MV-4-11 (cell line): ENCODE measurements around the gene GSN.

Experiments used
- DNase-seq: peaks from one replicate; lab custom pipeline; 2025; lab: John Stamatoyannopoulos, UW

GSN gene

DNA sequence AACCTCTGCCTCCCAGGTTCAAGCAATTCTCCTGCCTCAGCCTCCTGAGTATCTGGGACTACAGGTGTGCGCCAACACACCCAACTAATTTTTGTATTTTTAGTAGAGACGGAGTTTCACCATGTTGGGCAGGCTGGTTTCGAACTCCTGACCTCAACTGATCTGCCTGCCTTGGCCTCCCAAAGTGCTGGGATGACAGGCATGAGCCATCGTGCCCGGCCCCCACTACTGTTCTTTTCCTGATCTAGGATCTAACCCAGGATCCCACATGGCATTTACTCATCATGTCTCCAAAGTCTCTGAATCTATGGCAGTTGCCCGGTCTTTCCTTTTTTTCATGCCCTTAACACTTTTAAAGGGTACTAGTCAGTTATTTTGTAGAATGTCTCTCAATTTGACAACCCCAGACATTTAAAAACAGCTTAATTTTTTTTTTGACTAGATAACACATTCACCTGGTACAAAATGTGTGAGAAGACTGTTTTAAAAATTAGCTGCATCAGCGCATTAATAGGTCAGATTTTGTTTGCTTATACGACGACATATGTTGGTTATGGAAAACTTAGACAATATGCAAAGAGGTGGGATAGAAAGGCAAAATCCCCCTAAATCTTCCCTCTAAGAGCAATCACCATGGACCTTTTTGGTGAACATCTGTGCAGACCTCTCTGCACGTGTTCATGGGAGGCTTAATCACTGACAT lies 55.6 kb downstream of the GSN start:
- no peak for DNase-seq

DNA sequence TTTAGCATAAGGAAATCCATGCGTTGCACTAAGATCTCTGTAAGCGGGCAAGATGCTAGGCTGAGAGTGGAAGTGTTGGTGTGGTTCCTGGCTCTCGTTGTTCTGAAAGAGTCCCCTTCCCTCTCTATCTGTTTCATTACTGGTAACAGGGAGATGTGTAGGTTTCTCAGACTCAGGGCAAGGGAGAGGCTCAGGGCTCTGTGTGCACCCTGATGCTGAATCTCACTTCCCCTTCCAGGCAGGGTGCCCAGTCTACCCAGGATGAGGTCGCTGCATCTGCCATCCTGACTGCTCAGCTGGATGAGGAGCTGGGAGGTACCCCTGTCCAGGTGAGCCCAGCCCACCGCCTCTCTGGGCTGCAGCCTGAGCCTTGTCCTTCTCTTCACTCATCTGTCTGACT lies 56.4 kb downstream of the GSN start:
- peak; percentile 76 for DNase-seq

DNA sequence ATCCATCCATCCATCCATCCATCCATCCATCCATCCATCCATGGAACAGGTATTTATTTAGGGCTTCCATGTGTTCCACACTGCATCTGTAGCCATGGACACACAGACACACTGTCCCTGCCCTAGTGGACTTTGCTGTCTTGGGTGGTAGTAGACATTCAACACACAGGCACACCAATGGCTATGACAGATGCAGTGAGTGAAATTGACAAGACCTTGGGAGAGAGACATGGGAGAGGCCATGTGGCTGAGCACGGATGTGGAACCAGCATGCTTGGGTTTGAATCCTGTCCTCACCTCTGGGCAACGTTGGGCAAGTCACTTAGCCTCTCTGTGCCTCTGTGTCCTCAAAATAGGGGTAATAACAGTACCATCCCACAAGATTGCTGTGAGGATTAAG lies 56.8 kb downstream of the GSN start:
- DNase-seq, result no peak

DNA sequence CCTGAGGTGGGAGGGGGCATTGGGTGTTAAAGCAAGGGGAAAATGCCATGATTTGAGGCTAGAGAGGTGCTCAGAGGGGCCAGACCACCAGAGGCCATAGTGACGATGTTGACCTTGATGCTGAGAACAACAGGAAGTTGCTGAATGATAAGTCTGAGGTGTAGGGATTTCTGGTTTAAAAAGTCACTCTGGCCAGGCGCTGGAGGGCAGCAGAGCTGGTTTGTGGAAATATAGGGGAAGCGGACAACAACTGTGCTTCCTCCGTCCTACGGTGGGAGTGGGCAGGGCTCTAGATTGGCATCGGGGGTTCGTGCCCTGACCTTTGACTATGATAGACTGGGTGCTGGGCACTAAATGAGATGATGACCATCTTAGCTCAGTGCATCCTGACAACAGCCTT lies 57.4 kb downstream of the GSN start:
- DNase-seq, result no peak

DNA sequence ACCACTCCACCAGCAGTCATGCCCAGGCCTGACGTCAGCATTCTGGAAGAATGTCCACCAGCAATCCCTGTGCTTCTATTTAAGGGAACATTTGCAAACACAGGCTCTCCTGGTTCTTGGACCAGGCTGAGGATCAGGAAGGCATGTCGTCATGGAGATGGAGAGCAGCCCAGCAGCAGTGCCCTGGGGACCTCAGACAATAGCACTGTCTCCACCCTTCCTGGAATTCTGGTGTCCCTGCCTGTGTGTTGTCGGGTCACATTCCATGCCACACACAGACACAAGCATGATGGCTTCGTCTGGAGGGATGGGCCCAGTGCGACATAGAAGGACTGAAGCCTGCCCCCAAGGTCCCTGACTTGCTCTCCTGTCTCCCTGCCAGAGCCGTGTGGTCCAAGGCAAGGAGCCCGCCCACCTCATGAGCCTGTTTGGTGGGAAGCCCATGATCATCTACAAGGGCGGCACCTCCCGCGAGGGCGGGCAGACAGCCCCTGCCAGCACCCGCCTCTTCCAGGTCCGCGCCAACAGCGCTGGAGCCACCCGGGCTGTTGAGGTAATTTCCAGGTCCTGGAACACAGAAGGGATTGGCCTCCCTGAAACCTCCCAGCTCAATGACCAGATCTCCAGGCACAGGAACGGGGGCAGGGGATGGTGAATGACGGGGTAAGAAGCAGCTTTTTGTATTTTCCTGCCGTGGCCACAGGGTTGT lies 58.3 kb downstream of the GSN start:
- DNase-seq, result no peak

DNA sequence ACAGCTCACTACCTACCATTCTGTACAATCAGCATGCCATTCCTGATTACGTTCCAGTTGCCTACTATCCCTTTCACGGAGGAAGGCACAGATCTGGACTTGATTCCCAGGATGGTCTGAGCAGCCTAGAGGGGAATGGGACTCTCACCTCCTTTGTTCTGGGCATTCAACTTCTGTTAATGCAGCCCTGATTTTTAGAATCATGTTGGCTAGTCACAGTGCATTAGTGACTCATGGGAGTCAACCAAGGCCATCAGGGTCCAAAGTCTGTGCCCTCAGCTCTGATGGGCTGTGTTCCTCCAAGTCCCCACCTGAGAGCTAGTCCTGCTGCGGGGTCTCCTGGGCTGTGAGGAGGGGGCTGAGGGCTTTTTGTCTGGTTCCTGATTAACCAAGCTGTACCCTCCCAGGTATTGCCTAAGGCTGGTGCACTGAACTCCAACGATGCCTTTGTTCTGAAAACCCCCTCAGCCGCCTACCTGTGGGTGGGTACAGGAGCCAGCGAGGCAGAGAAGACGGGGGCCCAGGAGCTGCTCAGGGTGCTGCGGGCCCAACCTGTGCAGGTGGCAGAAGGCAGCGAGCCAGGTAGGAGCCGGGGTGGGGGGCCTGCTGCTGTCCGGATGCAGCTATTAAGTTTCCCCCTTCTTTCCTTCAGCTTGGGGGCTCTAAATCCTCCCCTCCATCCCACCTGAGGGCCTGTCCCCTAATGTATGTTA lies 59.1 kb downstream of the GSN start:
- DNase-seq, result no peak

DNA sequence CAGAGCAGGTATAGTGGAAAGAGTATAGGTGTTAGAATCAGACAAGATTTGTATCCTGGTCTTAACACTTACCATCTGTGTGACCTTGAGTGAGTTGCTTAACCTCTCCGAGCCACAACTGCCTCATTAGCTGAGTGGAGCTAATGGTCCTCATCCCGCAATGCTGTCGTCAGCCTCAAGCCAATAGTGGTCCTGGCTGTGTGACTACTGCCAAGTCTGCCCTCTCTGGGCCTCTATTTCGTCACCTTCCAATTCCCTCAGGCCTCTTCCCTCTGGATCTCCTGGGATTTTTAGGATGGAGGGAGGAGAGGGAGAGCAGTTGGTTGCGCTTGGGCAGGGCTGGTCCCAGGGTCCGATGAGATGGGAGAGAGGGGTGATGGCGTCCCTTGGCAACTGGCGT lies 60.5 kb downstream of the GSN start:
- no peak for DNase-seq

DNA sequence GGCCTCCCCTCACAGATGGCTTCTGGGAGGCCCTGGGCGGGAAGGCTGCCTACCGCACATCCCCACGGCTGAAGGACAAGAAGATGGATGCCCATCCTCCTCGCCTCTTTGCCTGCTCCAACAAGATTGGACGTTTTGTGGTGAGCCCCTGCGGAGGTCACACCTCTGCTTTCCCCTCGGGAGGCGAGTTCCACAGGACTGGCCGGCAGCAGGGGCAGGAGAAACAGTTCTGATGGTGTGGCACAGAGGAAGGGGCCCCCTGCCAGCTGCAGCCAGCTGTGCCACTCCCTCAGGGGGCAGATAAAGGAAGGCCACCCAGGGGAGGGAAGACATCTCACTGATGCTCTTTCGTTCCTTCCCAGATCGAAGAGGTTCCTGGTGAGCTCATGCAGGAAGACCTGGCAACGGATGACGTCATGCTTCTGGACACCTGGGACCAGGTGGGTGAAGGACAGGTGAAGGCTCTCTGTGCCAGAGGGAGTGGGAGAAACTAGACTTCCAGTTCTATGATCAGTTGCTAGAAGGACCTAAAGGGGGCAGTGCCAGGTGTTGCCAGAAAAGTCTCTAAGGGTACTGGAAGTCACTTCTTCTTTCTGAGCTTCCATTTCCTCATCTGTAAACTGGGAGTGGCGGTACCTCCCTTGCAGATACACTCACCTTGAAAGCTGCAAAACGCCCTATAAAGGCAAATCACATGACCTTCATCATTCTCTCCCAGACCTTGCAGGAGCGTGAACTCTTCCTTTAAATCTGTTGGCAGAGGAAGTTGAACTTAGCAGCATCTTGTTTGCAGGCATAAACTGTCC lies 61.1 kb downstream of the GSN start:
- DNase-seq, result peak; percentile 17

DNA sequence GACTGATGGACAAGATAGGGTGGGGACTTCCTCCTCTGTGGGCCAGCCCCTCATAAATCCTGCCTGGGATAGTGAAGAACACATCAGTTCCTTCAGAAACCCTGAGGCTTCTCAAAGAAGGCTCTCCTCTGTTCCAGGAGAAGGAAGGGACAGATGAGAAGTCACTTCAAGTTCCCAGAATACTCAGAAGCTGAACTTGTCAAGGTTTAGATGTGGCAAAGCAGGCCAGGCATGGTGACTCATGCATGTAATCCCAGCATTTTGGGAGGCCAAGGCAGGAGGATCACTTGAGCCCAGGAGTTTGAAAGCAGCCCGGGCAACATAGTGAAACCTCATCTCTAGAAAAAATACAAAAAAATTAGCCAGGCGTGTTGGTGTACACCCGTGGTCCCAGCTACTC lies 63.6 kb downstream of the GSN start:
- no peak for DNase-seq

DNA sequence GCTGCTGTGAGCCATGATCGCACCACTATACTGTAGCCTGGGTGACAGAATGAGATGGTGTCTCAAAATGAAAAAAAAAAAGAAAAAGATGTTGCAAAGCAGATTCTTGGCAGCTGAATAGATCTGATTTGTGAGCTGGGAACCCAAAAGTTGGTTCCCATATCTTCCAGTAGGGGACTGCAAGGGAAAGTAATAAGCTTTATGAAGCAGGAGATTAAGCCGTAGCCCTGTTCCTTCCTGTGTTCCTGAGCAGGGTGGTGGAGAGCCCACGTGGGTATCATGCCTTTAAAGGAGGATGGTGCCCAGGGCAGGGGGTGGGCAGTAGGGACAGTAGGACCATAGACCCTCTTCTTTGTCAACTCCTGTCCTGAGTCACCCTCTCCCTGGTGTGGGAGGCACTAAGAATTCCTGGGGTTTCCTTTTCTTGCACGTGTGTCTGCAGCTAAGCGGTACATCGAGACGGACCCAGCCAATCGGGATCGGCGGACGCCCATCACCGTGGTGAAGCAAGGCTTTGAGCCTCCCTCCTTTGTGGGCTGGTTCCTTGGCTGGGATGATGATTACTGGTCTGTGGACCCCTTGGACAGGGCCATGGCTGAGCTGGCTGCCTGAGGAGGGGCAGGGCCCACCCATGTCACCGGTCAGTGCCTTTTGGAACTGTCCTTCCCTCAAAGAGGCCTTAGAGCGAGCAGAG lies 64.2 kb downstream of the GSN start:
- no peak for DNase-seq

DNA sequence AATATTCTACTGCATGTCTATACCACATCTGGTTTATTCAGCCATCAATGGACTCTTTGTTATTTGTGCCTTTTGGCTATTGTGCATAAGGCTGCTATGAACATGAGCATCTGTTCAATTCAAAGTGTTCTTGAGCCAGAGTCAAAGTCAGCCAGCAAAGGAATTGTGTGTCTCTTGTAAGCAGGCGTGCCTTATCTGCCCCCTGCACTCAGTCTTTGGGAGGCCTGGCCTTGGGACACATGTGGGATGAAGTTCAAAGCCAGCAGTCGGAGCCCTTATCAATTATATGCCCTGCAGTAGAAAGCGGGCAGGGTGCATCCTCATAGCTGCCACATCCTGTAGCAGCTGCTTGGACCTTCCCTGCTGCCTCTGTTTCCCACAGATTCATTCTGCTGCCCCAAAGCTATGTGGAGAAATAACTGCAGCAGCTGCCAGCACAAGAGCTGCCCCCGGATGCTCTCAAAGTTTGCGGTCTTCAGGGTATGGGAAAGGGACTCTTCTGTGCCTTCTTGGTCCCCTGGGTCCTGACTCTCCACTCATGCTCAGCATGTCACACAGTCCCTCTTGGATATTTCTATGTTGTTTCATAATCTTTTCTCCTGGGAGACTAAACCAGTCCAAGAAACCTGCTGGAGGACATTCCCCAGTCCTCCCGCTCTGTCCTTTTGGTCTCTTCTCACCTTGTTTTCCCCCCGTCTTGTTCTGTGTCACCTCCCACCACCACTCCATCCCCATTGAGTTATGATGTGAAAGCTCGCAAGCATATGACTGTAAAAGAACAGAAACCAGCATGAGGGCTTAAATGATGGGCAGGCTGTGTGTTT lies 66.2 kb downstream of the GSN start:
- no peak for DNase-seq

DNA sequence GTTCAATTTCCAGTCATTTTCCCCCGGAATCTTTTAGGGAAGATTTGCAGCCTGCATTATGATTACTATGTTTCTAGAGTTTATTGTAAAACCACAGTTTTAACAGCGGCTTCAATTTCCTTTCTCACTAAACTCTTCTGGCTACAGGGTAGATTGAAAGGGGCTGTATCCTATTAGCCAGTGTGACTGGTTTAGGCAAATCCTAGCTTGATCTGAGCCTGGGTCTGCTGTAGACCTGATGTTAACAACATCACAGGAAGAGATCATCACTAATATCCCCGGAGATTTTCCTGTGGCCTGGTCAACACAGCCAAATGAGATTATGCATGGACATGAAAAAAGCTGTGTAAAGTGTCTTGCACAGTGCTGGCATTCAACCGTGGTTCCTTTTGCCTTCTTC lies 68.7 kb downstream of the GSN start:
- no peak for DNase-seq

DNA sequence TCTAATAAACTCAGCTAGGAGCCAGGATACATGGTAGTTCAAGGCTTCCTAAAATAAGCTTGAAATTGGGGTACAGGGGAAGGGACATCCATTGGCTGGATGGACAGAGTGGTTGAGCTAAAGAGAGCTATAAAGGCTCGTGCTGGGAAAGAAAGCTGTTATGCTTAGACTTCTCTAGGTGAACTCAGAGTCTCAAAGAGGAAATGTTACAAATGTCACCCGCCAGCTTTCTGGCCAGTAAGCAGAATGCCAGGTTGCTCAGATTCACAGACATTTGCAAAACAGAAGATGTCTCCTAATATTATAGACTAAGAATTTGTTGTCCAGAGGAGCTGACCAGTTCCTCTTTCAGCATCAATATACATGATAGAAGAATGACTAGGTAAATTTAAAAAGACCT lies 71.5 kb downstream of the GSN start:
- no peak for DNase-seq

DNA sequence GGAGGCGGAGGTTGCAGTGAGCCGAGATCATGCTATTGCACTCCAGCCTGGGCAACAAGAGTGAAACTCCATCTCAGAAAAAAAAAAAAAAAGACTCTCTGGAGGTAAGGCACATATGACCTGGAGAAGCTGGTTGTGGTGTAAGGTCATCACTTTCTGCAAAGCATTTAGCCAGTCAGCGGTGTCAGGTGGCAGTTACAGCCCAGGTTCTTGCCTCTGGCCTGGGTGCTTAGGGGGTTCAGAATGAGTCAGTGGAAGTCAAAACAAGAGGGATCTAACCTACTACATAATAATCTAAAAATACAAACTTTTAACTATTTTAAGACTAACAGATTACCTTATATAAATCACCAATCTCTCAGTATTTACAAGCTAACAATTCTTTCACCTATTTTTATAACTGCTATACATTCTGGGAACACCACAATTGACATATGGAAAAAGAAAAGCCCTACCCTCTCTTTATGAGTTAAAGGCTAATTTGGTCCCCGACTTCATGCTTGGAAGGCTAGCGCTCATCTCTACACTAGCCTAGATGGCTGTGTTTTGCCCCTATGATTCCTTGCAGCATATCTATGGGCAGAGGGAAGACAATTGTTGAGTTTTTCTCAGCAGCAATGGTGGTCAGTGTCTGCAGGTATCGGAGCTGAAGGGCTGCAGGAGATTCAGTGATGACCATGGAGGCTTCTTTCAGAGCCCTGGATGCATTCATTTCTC lies 72.9 kb downstream of the GSN start:
- DNase-seq, result no peak

DNA sequence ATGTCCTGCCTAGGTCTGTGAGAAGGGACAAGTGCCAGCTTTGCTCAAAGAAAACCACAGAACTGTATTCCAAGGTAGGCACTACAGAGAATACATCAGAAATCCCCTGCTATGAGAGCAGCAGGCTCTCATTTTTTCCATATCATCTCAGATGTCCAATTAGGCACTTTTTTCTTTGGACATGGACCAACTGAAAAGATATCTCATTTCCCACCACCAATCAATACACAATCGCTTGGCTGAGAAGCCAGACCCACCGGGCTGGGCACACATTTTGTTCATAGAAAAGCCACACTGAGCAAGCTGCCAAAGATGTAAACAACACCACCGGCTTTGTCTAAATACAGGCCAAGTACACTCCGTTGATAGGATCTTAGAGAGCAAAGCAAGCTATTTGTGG lies 76.2 kb downstream of the GSN start:
- DNase-seq, result no peak

DNA sequence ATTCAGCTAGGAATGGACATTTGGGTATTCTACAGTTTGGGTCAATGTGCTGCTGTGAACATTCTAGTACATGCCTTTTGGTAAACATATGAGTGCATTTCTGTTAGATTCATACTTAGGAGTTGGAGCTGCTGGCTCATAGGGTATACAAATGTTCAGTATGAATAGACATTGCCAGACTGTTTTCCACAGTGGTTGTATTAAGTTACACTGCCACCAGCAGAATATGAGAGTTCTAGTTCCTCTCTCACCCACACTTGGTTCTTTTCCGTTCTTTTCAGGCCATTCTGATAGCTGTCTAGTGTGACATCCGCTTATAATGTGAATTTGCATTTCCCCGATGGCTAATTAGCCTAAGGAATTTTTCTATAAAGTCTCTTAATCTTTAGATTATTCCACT lies 77.1 kb downstream of the GSN start:
- no peak for DNase-seq

DNA sequence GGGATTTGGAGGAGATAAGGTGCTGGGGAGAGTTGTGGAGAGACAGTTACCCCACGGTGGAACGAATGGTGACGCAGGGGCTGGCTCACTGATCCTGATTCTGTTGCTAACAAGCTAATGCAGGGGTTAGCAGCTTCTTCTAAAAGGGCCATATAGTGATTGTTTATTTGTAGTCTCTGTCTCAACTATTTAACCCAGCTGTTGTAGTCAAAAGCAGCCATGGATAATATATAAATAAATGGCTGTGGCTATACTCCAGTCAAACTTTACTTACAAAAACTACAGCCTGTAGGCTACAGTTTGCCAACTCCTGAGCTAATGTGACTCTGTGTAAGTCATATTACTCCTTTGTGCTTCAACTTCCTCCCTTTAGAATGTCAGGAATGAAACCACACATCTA lies 80.3 kb downstream of the GSN start:
- no peak for DNase-seq

DNA sequence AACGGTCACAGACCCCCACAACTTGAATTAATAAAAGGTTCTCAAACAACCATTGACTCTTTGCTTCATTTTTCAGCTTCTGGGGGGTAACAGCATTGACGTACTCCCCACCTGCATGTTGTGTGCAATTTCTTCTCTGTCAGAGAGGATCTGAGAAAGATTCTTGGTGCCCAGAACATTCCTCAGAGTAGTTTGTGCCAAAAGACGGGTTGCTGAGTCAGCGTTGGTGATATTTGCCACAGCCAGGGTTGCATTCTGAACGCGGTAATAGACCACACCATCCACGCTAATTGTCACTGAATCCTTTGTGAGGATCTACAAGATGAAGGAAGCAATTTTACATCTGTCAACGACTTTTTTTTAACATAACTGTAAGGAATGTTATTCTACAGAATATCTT lies 81.0 kb downstream of the GSN start:
- DNase-seq, result no peak

DNA sequence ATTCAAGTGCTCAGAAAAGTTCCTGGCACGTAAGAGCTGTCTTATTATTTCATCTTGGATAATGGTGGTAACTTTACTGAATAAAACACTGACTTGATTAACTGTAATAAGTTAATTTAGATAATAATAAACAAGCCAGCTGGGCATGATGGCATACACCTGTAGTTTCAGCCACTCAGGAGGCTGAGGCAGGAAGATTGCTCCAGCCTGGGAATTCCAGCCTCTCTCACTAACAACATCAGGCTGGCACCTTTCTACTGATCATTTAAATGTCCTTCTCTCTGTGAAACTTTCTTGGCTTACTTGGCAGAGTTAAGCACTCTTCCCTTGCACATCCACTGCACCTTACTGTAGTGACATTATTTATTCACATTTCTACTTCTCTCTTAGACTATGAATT lies 82.1 kb downstream of the GSN start:
- DNase-seq, result no peak

DNA sequence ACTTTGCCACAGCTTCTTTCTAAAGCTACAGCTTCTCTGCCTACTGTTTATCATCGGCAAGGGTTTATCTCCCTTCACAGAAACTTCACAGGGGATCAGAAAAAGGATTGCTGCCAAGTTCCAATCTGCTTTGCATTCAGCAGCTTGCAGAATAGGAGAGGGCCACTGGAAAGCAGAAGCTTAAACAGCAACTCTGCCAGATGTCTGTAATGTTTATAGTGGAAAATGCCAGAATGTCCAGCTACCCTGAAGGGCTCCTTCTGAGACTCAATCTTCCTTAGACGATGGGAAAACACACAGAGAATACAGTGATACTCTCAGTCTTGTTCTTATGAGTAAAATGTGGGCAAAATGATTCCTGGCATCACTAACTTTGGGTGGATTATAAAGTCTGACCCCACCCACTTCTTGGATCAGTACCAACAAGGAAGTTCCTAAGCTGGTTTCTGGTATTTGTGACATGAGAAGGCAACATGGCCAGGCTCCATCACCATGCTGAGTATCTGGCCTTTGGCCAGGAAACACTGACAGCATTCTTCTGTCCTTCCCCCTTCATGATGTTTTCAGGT lies 83.1 kb downstream of the GSN start:
- no peak for DNase-seq
